D721Med (cell line): ENCODE measurements around the gene RNF182.
"Not testable (repeated sequence)": the region's sequence is repeated elsewhere in the genome, so short reads cannot be mapped to it uniquely, and the experiment has no call there.

Experiments used
- DNase-seq: peaks from one replicate; pipeline ENCODE4 v3.0.0; 2011; ENCODE audit warnings: low spot score; ENCODE audit not compliant: insufficient read length
- FAIRE-seq: peaks from 2 replicates; lab custom pipeline; 2011; peaks lifted over from hg19 to GRCh38; lab: Jason Lieb, UNC
- TF ChIP-seq, protein P1 (sequence below): IDR thresholded peaks from 2 replicates; pipeline ENCODE4 v1.5.1; 2012; ENCODE audit warnings: mild to moderate bottlenecking, control low read depth; ENCODE audit not compliant: insufficient read depth; ENCODE audit errors: missing control alignments

RNF182 gene

GRCh38 chr6:13926378-13926777 lies 1.6 kb downstream of the RNF182 start:
- DNase-seq (no peak), FAIRE-seq (no peak)

DNA sequence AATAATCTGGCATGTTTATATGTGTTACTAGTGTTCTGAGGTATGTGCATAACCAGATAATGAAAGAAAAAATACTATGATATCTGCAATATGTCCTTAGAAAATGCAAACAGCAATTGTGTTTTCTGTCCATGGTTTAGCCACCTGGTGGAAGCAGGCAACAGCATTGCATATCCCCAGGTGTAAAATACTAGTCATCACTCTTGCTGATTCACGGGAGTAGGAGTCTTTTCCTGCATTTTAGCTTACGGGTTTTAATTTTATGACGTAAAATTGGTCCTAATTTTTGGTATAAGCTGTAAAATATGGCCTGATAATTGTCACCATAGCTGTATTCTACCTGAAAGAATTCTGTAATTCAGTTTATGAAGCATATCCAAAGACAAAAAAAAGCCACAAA lies 2.5 kb downstream of the RNF182 start:
- TF ChIP-seq, protein P1, sequence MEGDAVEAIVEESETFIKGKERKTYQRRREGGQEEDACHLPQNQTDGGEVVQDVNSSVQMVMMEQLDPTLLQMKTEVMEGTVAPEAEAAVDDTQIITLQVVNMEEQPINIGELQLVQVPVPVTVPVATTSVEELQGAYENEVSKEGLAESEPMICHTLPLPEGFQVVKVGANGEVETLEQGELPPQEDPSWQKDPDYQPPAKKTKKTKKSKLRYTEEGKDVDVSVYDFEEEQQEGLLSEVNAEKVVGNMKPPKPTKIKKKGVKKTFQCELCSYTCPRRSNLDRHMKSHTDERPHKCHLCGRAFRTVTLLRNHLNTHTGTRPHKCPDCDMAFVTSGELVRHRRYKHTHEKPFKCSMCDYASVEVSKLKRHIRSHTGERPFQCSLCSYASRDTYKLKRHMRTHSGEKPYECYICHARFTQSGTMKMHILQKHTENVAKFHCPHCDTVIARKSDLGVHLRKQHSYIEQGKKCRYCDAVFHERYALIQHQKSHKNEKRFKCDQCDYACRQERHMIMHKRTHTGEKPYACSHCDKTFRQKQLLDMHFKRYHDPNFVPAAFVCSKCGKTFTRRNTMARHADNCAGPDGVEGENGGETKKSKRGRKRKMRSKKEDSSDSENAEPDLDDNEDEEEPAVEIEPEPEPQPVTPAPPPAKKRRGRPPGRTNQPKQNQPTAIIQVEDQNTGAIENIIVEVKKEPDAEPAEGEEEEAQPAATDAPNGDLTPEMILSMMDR = no peak
- DNase-seq = no peak
- FAIRE-seq = peak; percentile 86

More at GRCh38 chr6:13926378-13926777, 1.6 kb downstream of the RNF182 start:
- TF ChIP-seq, protein P1 = no peak

- TF ChIP-seq, protein P1 = no peak
- FAIRE-seq = no peak
- no peak for DNase-seq
Observed at GRCh38 chr6:13929196-13929595, 4.4 kb downstream of the RNF182 start.

GRCh38 chr6:13931797-13932402 lies 7.1 kb downstream of the RNF182 start:
- DNase-seq (no peak), FAIRE-seq (no peak)
- TF ChIP-seq, protein P1 = no peak

DNA sequence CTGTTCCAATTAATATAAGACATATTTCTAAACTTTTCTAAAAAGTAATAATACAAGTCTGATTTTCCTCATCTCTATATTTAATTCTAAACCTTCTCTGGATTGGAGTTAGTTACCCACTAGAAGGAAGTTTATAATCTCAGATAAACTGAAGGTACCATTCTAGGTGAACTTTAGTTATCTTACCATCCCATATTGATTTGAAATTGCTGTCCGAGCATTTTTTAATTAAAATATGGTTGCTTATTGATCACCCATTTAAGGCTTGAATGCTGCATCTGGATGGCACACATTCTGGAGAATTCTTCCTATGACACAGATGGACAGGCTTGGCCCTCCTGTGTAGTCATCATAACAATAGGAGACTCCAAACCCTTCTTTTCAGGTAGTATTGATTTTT lies 8.0 kb downstream of the RNF182 start:
- DNase-seq = no peak
- TF ChIP-seq, protein P1 = no peak
- FAIRE-seq = no peak

DNA sequence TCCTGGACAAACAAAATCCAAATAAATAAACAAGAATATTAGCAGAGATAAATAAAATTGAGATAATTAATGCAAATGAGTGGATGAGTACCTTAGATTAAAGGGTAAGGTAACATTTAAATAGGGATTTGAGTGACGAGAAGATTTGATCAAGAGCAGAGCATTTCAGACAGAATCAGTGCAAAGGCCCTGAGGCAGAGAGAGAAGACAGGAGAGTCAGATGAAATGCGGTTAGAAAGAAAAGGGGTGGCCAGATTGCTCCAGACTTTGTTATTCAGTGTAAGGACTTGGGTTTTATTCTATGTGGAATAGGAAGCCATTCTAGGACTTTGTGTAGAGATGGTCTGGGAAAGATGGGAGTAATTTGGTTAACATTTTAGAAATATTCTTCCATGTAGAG lies 10.0 kb downstream of the RNF182 start:
- no peak for DNase-seq
- FAIRE-seq = no peak
- TF ChIP-seq, protein P1 = no peak

- TF ChIP-seq, protein P1 = no peak
- FAIRE-seq (no peak), DNase-seq (no peak)
Observed at GRCh38 chr6:13935190-13935880, 10.6 kb downstream of the RNF182 start.

GRCh38 chr6:13935881-13936261 lies 11.1 kb downstream of the RNF182 start:
- DNase-seq, FAIRE-seq: not testable (repeated sequence)
